H1 (cell line): ENCODE results near the gene TCAIM. TPM values are rescaled to one million over a fixed set of nuclear protein-coding genes. Genes with fewer than 3 reads are reported as not detected.

Experiments
- CTCF ChIA-PET: fragments of 300-600 bp; sonication (Branson Sonifier 250); formaldehyde crosslinking; loops from one replicate; lab custom pipeline; 2021; ENCODE audit not compliant: partially characterized antibody; lab: Charles Lee
- POLR2A ChIA-PET: fragments of 300-600 bp; sonication (Branson Sonifier 250); formaldehyde crosslinking; loops from one replicate; lab custom pipeline; 2021; ENCODE audit warnings: inconsistent platforms; ENCODE audit not compliant: partially characterized antibody; lab: Charles Lee
- DNase-seq, 2 experiments: peaks; one replicate each; pipeline versions ENCODE4 v3.0.0 to v3.0.0-alpha.2; 2010 to 2022; ENCODE audit warnings: low spot score in 2 of 2, low read depth in 1 of 2, mixed read lengths in 1 of 2
- FAIRE-seq: peaks from 2 replicates; lab custom pipeline; 2011; peaks lifted over from hg19 to GRCh38; lab: Jason Lieb, UNC
- H2AFZ ChIP-seq: 2 replicates; pipeline ENCODE4 v1.8.1; 2012; ENCODE audit warnings: low read length, inconsistent platforms
- H2AK5ac ChIP-seq: 2 replicates; pipeline ENCODE4 v1.6.1; 2013; ENCODE audit warnings: low read depth, low read length
- H2BK120ac ChIP-seq: replicated peaks from 2 replicates; pipeline ENCODE3; 2013; ENCODE audit warnings: low read depth, low read length, inconsistent platforms
- H2BK12ac ChIP-seq: 2 replicates; pipeline ENCODE4 v1.6.1; 2013; ENCODE audit warnings: low read depth, low read length
- H2BK15ac ChIP-seq: 2 replicates; pipeline ENCODE4 v1.6.1; 2013; ENCODE audit warnings: low read length
- H2BK20ac ChIP-seq: 2 replicates; pipeline ENCODE4 v1.6.1; 2013; ENCODE audit warnings: low read length
- H2BK5ac ChIP-seq: 2 replicates; pipeline ENCODE4 v1.6.1; 2013; ENCODE audit warnings: low read depth, low read length
- H3K14ac ChIP-seq: 2 replicates; pipeline ENCODE4 v1.6.1; 2013; ENCODE audit warnings: inconsistent platforms; ENCODE audit not compliant: insufficient read length
- H3K18ac ChIP-seq: 2 replicates; pipeline ENCODE4 v1.6.1; 2013; ENCODE audit warnings: low read length; ENCODE audit errors: extremely low read depth
- H3K23ac ChIP-seq: 2 replicates; pipeline ENCODE4 v1.6.1; 2013; ENCODE audit warnings: inconsistent platforms; ENCODE audit not compliant: insufficient read length
- H3K23me2 ChIP-seq: 2 replicates; pipeline ENCODE4 v1.6.1; 2013; ENCODE audit warnings: low read depth, low read length
- H3K27ac ChIP-seq: 2 replicates; pipeline ENCODE4 v1.6.1; 2011; ENCODE audit warnings: low read depth, low read length, inconsistent platforms
- H3K27me3 ChIP-seq, 4 experiments: replicated peaks in 1 of 4; 1 replicate in 1 of 4; 2 replicates in 3 of 4; pipeline versions ENCODE4 v1.6.1 to v1.8.1; 2011 to 2013; ENCODE audit warnings: low read length in 3 of 4, mild to moderate bottlenecking in 3 of 4, inconsistent platforms in 2 of 4, mixed read lengths in 2 of 4, moderate library complexity in 1 of 4; ENCODE audit not compliant: control insufficient read depth in 3 of 4, insufficient read depth in 3 of 4; ENCODE audit errors: extremely low read depth in 1 of 4
- H3K36me3 ChIP-seq, 4 experiments: 2 replicates each; pipeline versions ENCODE4 v1.6.1 to v1.8.1; 2011 to 2013; ENCODE audit warnings: mild to moderate bottlenecking in 4 of 4, low read length in 3 of 4, moderate library complexity in 2 of 4, control low read depth in 1 of 4, inconsistent platforms in 1 of 4; ENCODE audit not compliant: insufficient read depth in 4 of 4, control insufficient read depth in 2 of 4
- H3K4ac ChIP-seq: replicated peaks from 2 replicates; pipeline ENCODE3; 2013; ENCODE audit warnings: low read length, low read depth, mixed read lengths, inconsistent platforms; ENCODE audit not compliant: insufficient read length
- H3K4me1 ChIP-seq, 4 experiments: replicated peaks in 1 of 4; 1 replicate in 1 of 4; 2 replicates in 3 of 4; pipeline versions ENCODE4 v1.6.1 to v1.8.1; 2011 to 2013; ENCODE audit warnings: low read length in 3 of 4, inconsistent platforms in 2 of 4, mixed read lengths in 1 of 4; ENCODE audit not compliant: insufficient read depth in 4 of 4, control insufficient read depth in 3 of 4
- H3K4me2 ChIP-seq, 2 experiments: 2 replicates each; pipeline versions ENCODE4 v1.6.1 to v1.8.1; 2011 to 2013; ENCODE audit warnings: low read depth in 2 of 2, low read length in 2 of 2, control low read depth in 1 of 2, inconsistent platforms in 1 of 2, mild to moderate bottlenecking in 1 of 2; ENCODE audit not compliant: insufficient read depth in 1 of 2
- H3K4me3 ChIP-seq, 4 experiments: fragments of 200-600, 300-600 bp in 1 of 4; sonication (generic), shearing (Covaris generic), sonication (Bioruptor Twin) in 1 of 4; 2 replicates each; pipeline versions ENCODE4 v1.5.1 to v1.8.1; 2011 to 2016; ENCODE audit warnings: low read length in 4 of 4, low read depth in 3 of 4, control low read depth in 2 of 4, inconsistent platforms in 2 of 4, mild to moderate bottlenecking in 2 of 4, mixed read lengths in 1 of 4, moderate library complexity in 1 of 4; ENCODE audit not compliant: insufficient read depth in 2 of 4; ENCODE audit errors: extremely low read depth in 1 of 4
- H3K56ac ChIP-seq: replicated peaks from 2 replicates; pipeline ENCODE3; 2013; ENCODE audit warnings: low read depth, mild to moderate bottlenecking, mixed read lengths, low read length, inconsistent platforms; ENCODE audit not compliant: insufficient read length
- H3K79me1 ChIP-seq: 2 replicates; pipeline ENCODE4 v1.6.1; 2013; ENCODE audit warnings: low read depth, low read length, control low read depth
- H3K79me2 ChIP-seq, 2 experiments: 2 replicates each; pipeline versions ENCODE4 v1.6.1 to v1.8.1; 2012 to 2013; ENCODE audit warnings: low read length in 2 of 2, mild to moderate bottlenecking in 2 of 2, inconsistent platforms in 1 of 2; ENCODE audit not compliant: insufficient read depth in 2 of 2, control insufficient read depth in 1 of 2
- H3K9ac ChIP-seq, 4 experiments: replicated peaks in 1 of 4; 1 replicate in 1 of 4; 2 replicates in 3 of 4; pipeline versions ENCODE4 v1.6.1 to v1.8.1; 2011 to 2013; ENCODE audit warnings: low read depth in 3 of 4, low read length in 3 of 4, control low read depth in 2 of 4, mild to moderate bottlenecking in 2 of 4, moderate library complexity in 2 of 4, inconsistent platforms in 1 of 4; ENCODE audit errors: extremely low read depth in 1 of 4
- H3K9me3 ChIP-seq, 2 experiments: 2 replicates each; pipeline versions ENCODE4 v1.6.1 to v1.8.1; 2012 to 2013; ENCODE audit warnings: mild to moderate bottlenecking in 2 of 2, moderate library complexity in 2 of 2, control low read depth in 1 of 2, inconsistent platforms in 1 of 2, low read depth in 1 of 2, low read length in 1 of 2, mixed read lengths in 1 of 2; ENCODE audit not compliant: insufficient read depth in 2 of 2
- H4K20me1 ChIP-seq, 2 experiments: replicated peaks in 1 of 2; 2 replicates each; pipeline versions ENCODE3 to v1.8.1; 2011 to 2013; ENCODE audit warnings: inconsistent platforms in 2 of 2, low read length in 2 of 2, mild to moderate bottlenecking in 1 of 2; ENCODE audit not compliant: insufficient read depth in 2 of 2, control insufficient read depth in 1 of 2
- H4K5ac ChIP-seq: 2 replicates; pipeline ENCODE4 v1.6.1; 2013; ENCODE audit warnings: low read length, low read depth, mixed read lengths, inconsistent platforms; ENCODE audit not compliant: insufficient read length
- H4K8ac ChIP-seq: 2 replicates; pipeline ENCODE4 v1.8.0; 2013; ENCODE audit warnings: mild to moderate bottlenecking, moderate library complexity, low read length, inconsistent platforms; ENCODE audit not compliant: insufficient read depth; ENCODE audit errors: extremely low read depth
- H4K91ac ChIP-seq: replicated peaks from 2 replicates; pipeline ENCODE3; 2013; ENCODE audit warnings: low read length, mixed read lengths, inconsistent platforms; ENCODE audit not compliant: insufficient read length
- CEBPB ChIP-seq: IDR thresholded peaks from 2 replicates; pipeline ENCODE4 v1.6.1; 2012; ENCODE audit warnings: low read depth, low read length
- CREB1 ChIP-seq: IDR thresholded peaks from 2 replicates; pipeline ENCODE4 v1.6.1; 2012; ENCODE audit warnings: inconsistent platforms
- EGR1 ChIP-seq: IDR thresholded peaks from 2 replicates; pipeline ENCODE4 v1.6.1; 2011; ENCODE audit warnings: low read depth, low read length, borderline replicate concordance
- GABPA ChIP-seq: IDR thresholded peaks from 2 replicates; pipeline ENCODE4 v1.6.1; 2011; ENCODE audit warnings: mild to moderate bottlenecking, low read length, moderate library complexity, borderline replicate concordance; ENCODE audit not compliant: insufficient read depth
- HDAC2 ChIP-seq, 2 experiments: fragments of 300-600 bp in 1 of 2; sonication (generic) in 1 of 2; IDR thresholded peaks; 2 replicates each; pipeline ENCODE4 v1.6.1; 2011 to 2012; ENCODE audit warnings: low read depth in 2 of 2, low read length in 2 of 2, mild to moderate bottlenecking in 2 of 2, moderate library complexity in 2 of 2, borderline replicate concordance in 1 of 2, inconsistent platforms in 1 of 2
- JUN ChIP-seq: IDR thresholded peaks from 2 replicates; pipeline ENCODE4 v1.6.1; 2011; ENCODE audit warnings: low read depth, mild to moderate bottlenecking, improper control_type of control experiment, low read length
- MAX ChIP-seq: IDR thresholded peaks from 2 replicates; pipeline ENCODE4 v1.6.1; 2012; ENCODE audit warnings: inconsistent platforms
- POU5F1 ChIP-seq: IDR thresholded peaks from 2 replicates; pipeline ENCODE4 v1.6.1; 2011; ENCODE audit warnings: low read depth, mild to moderate bottlenecking, low read length, moderate library complexity
- RAD21 ChIP-seq, 2 experiments: IDR thresholded peaks in 1 of 2; conservative IDR thresholded peaks in 1 of 2; 2 replicates each; pipeline ENCODE4 v1.6.1; 2011; ENCODE audit warnings: low read depth in 2 of 2, low read length in 2 of 2, improper control_type of control experiment in 1 of 2, inconsistent platforms in 1 of 2, mild to moderate bottlenecking in 1 of 2, moderate library complexity in 1 of 2
- RNF2 ChIP-seq: fragments of 200-900, 300-1000 bp; sonication (generic); IDR thresholded peaks from 2 replicates; pipeline ENCODE4 v1.7.1; 2016; ENCODE audit warnings: borderline replicate concordance, low read depth, mild to moderate bottlenecking, antibody characterized with exemption, low read length; ENCODE audit not compliant: poor library complexity, severe bottlenecking; ENCODE audit errors: missing control alignments
- TAF7 ChIP-seq: optimal IDR thresholded peaks from 2 replicates; pipeline ENCODE3; 2011; ENCODE audit warnings: low read depth, mild to moderate bottlenecking, inconsistent platforms, low read length, moderate library complexity, borderline replicate concordance
- USF2 ChIP-seq: IDR thresholded peaks from 2 replicates; pipeline ENCODE4 v1.6.1; 2011; ENCODE audit warnings: low read length, improper control_type of control experiment
- WGBS, 2 experiments: shearing (Covaris generic) in 1 of 2; methylation state at CpG; one replicate each; pipeline versions ENCODE4 v1.1.6 to v1.1.7; 2013 to 2015; ENCODE audit warnings: low lambda C conversion rate in 2 of 2, mixed read lengths in 2 of 2, inconsistent platforms in 1 of 2, low coverage in 1 of 2, missing lambda C conversion rate in 1 of 2; ENCODE audit not compliant: insufficient replicate concordance in 2 of 2, insufficient coverage in 1 of 2, insufficient read length in 1 of 2; ENCODE audit errors: extremely low coverage in 1 of 2, missing lambda C conversion rate in 1 of 2; 5-methylcytosine and 5-hydroxymethylcytosine counted together
- polyA plus RNA-seq, 7 experiments: library from polyadenylated mRNA; depleted of rRNA in 3 of 7; stranded (reverse) in 5 of 7; unstranded in 2 of 7; fragments of >200 nt in 5 of 7; fragments of 200-250 nt in 2 of 7; gene quantifications; 1 replicate in 5 of 7; 2 replicates in 1 of 7; 4 replicates in 1 of 7; pipeline versions ENCODE4 v1.2.1 to v1.2.3, GENCODE V29; 2011 to 2013; ENCODE audit warnings: missing spikeins in 2 of 7, mixed read lengths in 2 of 7
- total RNA-seq: library from RNA; stranded (reverse); fragmentation: NEBNext Ultra II Directional; extraction: Animal tissue kit (Norgen Biotek cat#: 25700); gene quantifications from 2 replicates; pipeline ENCODE4 v1.2.1, GENCODE V29; 2021

TCAIM gene
- total and polyA plus RNA-seq, 2 of the 8 experiments (the other 6 are each of a cell fraction or from before 2014, with no cell fraction given): 6.9 to 22.1 TPM

GRCh38 chr3:44445786-44446185, 107.2 kb downstream of the TCAIM start:
- no peak overlapping the region for H2AK5ac ChIP-seq
- ChIA-PET POLR2A (interaction anchor here (1.2 to 1.3 kb wide), 2 partner anchors 15 kb away, joined by 3 to 4 read pairs; no protein-coding TSS in a partner anchor), CTCF (no interaction called here)
- no peak overlapping the region for H2AFZ ChIP-seq
- H3K9me3 ChIP-seq: peaks cover 12 to 18% of the 10 kb centered on the region in 2 experiments; a peak in 3 of 4 replicates
- H3K23me2 ChIP-seq: no peaks in the 10 kb centered on the region
- no peak overlapping the region for H4K8ac ChIP-seq
- H3K4me3 ChIP-seq: no peak overlapping the region
- H3K79me2 ChIP-seq: no peaks in the 10 kb centered on the region; a peak in 1 of 4 replicates
- no peak overlapping the region for H2BK5ac ChIP-seq
- H3K27me3 ChIP-seq: no peaks in the 10 kb centered on the region
- no peak overlapping the region for H3K27ac ChIP-seq
- no peak for DNase-seq
- no peak overlapping the region for H2BK20ac ChIP-seq
- H3K18ac ChIP-seq: no peak overlapping the region
- no peak overlapping the region for H3K14ac ChIP-seq
- 99% methylated on average over 5 of the region's 5 CpGs; no CpG with 5 or more reads in 1 of the 2 experiments for WGBS, 2 experiments
- no peak overlapping the region for H3K4ac ChIP-seq
- peaks cover 20 to 64% (median 52%) of the 10 kb centered on the region in 4 experiments; a peak in 7 of 8 replicates for H3K36me3 ChIP-seq
- H3K23ac ChIP-seq: no peak overlapping the region
- H3K79me1 ChIP-seq: no peaks in the 10 kb centered on the region; the same call in 1 of the 2 replicates
- no peak overlapping the region for H3K4me2 ChIP-seq
- no peak overlapping the region for H2BK12ac ChIP-seq
- no peak overlapping the region for H4K91ac ChIP-seq
- no peak overlapping the region for H4K5ac ChIP-seq
- H3K56ac ChIP-seq: no peak overlapping the region
- H3K9ac ChIP-seq: no peak overlapping the region
- H2BK15ac ChIP-seq: no peak overlapping the region
- H4K20me1 ChIP-seq: peaks cover 0 to 2% of the 10 kb centered on the region in 2 experiments
- H2BK120ac ChIP-seq: no peak overlapping the region
- FAIRE-seq: no peak
- no peaks in the 10 kb centered on the region; a peak in 2 of 7 replicates for H3K4me1 ChIP-seq
- TF ChIP-seq CREB1: no peak
- TF ChIP-seq MAX: no peak
- no peak for TF ChIP-seq POU5F1
- no peak for TF ChIP-seq JUN
- no peak for TF ChIP-seq RNF2
- TF ChIP-seq RAD21 (IDR thresholded peaks at IDR 0.05 in 1 of 2, conservative IDR thresholded peaks at IDR 0.05 in 1 of 2; ENCODE audit: low read depth in 2 of 2, low read length in 2 of 2): no peak
- no peak for TF ChIP-seq CEBPB
- no peak for TF ChIP-seq TAF7
- TF ChIP-seq USF2: no peak
- TF ChIP-seq HDAC2 (IDR thresholded peaks at IDR 0.05; ENCODE audit: borderline replicate concordance in 1 of 2, low read depth in 2 of 2, low read length in 2 of 2): no peak
- TF ChIP-seq GABPA: no peak
- TF ChIP-seq EGR1: no peak
